Limb (tissue), 2 donors: Measurements from ENCODE around the gene SLC4A2.

Source experiments
- DNase-seq, 2 donors: peaks; one replicate each; pipeline ENCODE4 v3.0.0-alpha.2; 2016; ENCODE audit errors: extremely low spot score in 2 of 2

SLC4A2 gene

GRCh38 chr7:151091431-151091830 lies 32.0 kb downstream of the SLC4A2 start:
- DNase-seq, result no peak

DNA sequence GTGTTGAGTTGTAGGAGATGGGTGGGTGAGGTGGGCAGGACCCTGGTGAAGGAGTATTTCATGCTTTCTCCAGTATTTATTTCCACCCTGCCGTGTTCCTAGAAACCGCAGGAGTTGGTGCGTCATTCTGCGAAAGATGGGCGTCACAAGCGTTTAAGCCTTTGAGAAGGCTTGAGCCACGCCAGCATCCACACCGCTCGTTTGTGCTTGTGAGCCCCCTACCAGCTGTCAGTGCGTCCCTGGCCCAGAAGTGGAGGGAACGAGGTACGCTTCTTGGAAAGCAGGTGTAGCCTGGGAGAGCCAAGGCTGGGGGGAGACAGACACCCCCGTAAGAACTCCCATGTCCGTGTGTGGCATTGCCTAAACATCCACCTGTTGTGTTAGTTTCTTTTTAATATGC lies 32.6 kb downstream of the SLC4A2 start:
- DNase-seq, result no peak

GRCh38 chr7:151093748-151094147 lies 34.4 kb downstream of the SLC4A2 start:
- no peak for DNase-seq

DNA sequence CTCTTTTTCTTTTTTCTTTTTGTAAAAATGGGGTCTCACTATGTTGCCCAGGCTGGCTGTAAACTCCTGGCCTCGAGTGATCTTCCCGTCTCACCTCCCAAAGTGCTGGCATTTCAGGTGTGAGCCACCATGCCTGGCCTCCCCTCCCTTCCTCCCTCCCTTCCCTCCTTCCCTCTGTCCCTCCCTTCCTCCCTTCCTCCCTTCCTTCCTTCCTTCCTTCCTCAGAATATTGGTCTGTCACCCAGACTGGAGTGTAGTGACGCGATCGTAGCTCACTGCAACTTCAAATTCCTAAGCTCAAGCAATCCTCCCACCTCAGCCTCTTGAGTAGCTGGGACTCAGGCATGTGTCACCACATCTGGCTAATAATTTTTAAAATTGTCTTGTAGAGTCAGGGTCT lies 35.3 kb downstream of the SLC4A2 start:
- no peak for DNase-seq

DNA sequence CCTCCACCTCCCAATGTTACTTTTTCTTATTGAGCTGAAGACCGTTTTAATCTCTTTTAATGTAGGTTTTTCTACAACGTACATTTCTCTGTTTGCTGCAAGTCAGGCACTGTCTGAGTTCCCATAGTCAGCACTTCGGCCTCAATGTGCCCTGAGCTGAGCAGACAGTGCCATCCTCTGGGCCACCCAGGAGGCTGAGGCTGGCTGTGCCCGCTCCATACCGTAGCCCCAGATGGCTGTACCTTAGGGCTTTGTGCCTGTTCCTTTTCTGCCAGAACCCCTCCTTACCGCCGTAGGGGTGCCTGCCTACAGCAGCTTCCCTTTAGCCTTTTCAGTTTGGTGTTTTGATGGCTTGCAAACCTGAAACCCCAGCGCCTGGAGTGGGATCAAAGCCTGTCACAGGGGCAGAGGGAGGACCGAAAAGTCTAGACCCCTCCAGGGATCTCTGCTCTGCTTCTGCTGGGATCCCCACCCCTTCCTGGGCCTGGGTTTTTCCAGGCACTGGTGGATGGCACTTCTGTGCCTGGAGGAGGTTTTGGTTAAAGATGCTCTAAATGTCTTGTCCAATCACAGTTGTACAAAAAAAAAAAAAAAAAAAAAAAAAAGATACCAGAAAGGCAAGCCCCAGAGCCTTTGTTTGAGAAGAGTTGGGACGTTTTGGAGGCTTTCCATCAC lies 35.9 kb downstream of the SLC4A2 start:
- DNase-seq, result no peak

DNA sequence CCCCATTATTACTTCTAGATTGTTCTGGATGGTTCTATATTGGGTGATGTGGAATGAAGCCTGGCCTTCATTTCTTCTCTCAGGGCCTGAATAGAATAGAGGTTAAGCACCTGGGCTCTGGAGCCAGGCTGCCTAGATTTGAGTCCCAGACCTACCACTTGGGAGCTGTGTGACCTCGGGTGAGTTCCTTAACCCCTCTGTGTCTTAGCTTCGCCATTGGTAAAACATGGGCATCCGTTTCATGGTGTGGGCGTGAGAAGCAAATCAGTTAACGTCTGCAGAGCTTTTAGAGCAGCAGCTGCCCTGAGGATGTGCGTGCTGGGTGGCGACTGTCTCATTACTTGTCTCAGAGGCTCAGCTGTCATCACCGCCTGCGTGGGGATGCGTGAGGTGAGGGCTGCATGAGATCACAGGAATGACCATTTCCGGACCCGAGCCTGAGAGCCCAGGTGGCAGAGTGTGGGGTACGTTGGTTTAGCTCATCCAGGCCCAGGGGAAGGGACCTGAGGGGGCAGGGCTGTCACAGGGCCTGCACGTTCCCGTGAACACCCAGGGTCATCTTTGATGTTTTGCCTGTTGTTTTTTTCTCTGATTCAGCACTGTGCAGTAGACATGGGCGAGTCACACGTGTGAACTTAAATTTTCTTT lies 36.6 kb downstream of the SLC4A2 start:
- no peak for DNase-seq

GRCh38 chr7:151099486-151100211 lies 40.3 kb downstream of the SLC4A2 start:
- DNase-seq, result no peak

GRCh38 chr7:151100921-151101320 lies 41.5 kb downstream of the SLC4A2 start:
- DNase-seq, result no peak

DNA sequence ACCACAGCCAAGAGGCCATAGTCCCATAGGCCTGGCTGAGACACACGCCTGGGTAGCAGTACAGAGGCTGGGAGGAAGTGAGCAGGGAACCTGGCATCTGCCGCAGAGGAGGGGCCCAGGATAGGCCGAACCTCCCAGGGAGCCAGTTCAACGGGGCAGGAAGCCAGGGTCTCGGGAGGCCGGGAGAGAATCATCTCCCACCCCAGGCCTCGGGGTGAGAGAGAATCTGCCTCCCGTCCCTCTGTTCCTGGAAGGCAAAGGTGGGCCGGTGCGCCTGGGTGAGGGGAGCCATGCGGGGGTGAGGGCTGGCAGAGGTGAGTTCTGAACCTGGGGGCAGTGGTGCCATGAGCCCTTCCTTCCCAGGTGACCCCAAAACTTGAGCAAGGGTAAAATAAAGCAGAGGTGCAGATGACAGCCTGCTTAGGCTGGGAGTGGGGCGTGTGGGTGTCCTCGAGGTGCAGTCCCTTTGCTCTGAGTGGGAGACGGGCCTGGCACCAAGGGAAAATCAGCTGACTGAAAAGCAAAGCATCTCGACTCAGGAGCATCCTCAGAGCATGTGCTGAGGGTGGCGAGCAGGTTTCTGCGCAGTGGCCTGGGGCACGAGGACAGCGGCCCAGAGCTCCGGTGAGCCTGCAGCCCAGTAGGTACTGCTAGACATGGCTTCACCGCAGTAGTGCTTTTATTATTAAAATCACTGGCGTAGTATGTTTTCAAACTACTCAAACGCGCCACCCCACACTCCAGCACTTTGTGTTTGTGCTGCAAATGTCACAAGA lies 42.4 kb downstream of the SLC4A2 start:
- DNase-seq, result no peak

DNA sequence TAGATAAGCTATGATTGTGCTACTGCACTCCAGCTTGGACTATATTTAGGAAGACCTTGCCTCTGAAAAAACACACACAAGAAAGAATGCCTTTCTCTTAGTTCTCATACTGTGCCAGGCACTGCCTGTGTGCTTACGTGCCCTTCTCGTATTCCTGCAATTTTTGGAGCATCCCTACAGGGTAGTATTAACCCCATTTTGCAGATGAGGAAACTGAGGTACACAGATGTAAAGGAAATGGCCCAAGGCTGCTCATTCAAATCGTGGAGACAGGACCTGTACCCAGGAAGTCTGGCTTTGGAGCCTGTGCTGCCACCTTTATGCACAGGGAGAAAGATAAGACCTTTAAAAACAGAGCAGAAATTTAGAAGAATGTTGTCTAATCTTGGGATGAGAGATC lies 43.6 kb downstream of the SLC4A2 start:
- DNase-seq, result no peak

DNA sequence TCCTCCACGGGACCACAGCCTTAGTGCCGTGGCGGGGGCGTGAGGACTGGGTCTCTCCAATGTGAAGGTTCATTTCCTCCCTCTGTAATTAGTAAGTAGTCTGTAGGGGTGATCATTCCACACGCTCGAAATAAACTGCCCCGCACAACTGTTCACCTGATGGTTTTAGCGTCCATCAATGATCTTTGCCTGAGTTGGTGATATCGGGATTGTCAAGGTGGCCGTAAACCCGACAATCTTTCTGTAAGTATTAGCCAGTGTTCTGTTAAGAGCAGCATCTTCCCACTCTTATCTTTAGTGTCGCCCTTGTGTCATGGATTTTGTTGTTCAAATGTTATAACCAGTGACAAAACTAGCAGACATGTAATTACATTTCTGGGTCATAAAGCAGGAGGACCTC lies 44.6 kb downstream of the SLC4A2 start:
- no peak for DNase-seq

- no peak for DNase-seq
Observed at GRCh38 chr7:151104411-151105235, 45.2 kb downstream of the SLC4A2 start.

- no peak for DNase-seq
Observed at GRCh38 chr7:151107882-151108281, 48.5 kb downstream of the SLC4A2 start.

DNA sequence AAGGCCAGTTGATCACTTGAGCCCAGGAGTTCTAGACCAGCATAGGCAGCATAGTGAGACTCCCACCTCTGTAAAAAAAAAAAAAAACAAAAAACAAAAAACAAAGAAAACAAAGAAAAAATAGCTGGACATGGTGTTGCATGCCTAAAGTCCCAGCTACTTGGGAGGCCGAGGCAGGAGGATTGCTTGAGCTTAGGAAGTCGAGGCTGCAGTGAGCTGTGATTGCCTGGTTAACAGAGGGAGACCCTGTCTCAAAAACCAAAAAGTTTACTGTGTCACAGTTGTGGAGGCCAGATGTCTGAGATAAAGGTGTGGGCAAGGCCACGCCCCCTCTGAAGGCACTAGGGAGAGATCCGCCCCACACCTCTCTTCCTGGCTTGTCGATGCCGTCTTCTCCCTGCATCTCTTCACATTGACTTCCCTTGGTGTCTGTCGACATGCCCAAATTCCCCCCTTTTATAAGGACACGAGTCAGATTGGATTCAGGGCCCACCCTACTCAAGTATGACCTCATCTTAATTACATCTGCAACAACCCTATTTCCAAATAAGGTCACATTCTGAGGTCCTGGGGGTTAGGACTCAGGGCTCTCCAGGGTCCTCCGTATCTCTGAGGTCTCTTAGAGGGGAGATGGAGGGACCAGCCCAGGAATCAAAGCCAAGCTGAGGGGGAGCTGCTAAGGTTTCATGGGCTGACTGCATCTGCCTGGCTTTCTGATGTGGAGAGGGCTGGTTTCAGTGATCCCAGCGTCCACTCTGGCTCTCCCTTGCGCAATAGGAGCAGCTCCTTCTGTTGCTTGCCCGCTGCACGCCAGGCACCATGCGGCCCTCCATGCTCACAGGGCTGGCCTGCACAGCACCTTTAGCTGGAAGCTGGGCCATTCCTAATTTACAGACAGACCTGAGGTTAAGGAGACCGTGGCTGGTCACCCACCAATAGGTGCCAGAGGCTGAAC lies 50.0 kb downstream of the SLC4A2 start:
- DNase-seq, result no peak

DNA sequence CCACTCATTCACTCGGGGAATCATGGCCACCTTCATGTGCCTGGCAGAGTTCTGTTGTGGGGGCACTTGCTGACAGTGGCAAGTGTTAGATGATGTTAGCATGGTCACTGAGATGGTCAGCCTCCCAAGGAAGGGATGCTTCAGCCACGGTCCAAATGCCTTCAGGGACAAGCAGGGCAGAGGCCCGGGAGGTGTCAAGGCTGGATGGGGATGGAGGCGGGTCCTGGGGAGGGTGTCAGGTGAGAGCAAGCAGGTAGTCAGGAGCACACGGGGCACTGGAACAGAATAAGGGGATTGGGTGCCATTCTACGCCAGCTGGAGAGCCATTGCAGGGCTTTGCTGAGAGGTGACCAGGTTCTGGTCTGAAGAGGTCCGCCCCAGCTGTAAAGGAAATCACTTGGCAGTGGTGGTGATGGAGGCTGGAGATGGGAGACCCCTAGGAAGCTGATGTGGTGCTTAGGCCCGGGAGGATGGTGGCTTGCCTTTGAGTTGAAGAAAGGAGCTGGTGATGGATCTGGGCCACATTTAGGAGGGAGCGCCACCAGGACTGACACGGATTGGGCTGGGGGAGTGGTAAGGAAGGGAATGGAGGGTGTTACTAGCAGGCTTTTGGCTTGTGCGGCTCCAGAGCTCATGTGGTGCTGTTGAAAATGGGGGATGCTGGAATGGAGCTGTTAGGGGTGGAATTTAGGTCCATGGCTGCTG lies 51.0 kb downstream of the SLC4A2 start:
- no peak for DNase-seq

GRCh38 chr7:151110941-151111645 lies 51.7 kb downstream of the SLC4A2 start:
- peak; percentile 69 to 84 for DNase-seq

DNA sequence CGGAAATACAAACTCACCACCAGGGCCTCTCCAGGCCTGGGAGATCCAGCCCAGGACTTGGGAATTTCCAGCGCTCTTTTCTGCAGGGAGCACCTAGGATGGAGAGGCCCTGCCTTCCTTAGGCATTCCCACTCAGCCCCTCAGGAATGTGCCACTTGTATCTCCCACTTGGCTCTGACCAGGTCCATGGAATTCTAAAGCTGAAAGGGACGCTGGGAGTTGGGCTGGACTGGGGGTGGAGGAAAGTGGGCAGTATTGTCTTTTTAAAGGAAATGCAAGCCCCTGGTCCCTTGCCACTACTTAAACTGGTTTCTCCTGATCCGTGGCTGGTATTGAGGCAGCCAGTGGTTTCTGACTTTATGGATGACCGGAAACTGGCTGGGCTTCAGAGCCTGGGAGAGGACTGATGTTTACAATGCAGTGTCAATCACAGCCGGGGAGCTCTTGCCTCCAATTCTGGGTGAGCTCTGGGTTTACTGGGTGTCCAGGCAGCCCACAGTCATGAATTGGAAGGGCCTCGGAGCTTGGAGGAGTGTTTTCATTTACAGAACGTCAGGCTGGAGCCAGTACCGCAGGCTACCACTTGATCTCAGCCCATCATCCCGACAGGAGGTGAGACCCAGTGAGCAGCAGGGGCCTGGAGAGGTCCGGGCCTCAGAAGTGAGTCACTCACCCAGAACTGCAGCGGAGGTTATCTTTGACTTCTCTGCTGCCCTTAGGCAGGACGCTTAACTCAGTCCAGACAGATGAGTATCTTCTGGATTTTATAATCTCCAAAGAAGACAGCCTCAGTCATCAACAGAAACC lies 54.2 kb downstream of the SLC4A2 start:
- DNase-seq, result no peak
